CD4-positive, alpha-beta T cell (primary cell): ENCODE data around the gene ZNF367. TPM values are rescaled to one million over a fixed set of nuclear protein-coding genes. Genes with fewer than 3 reads are reported as not detected.

ENCODE experiments used
- ATAC-seq: fragments of 200-7000 bp; cut with Tn5 transposase; one replicate; pipeline ENCODE4 v1.10.0; 2022; ENCODE audit warnings: mild to moderate bottlenecking; ENCODE audit not compliant: poor library complexity
- CTCF ChIA-PET: fragments of 350-600 bp; sonication (Branson Sonifier 250); formaldehyde crosslinking; loops from one replicate; lab custom pipeline; 2021; ENCODE audit warnings: antibody characterized with exemption, inconsistent platforms; lab: Charles Lee
- POLR2A ChIA-PET: fragments of 350-600 bp; sonication (Branson Sonifier 250); formaldehyde crosslinking; loops from one replicate; lab custom pipeline; 2021; ENCODE audit warnings: antibody characterized with exemption, inconsistent platforms; lab: Charles Lee
- DNase-seq, 14 experiments: peaks; one replicate each; pipeline ENCODE4 v3.0.0-alpha.2; 2013 to 2020; ENCODE audit warnings: mixed read lengths in 2 of 14
- H3K27ac ChIP-seq, 2 donors: one replicate each; pipeline versions ENCODE4 v1.5.1 to v1.7.0; 2013; ENCODE audit warnings: low read length in 2 of 2, low read depth in 1 of 2, mild to moderate bottlenecking in 1 of 2
- H3K27me3 ChIP-seq, 2 experiments: 1 replicate in 1 of 2; 2 replicates in 1 of 2; pipeline versions ENCODE4 v1.6.1 to v1.7.0; 2013; ENCODE audit warnings: low read length in 2 of 2, control low read depth in 1 of 2, mild to moderate bottlenecking in 1 of 2, moderate library complexity in 1 of 2; ENCODE audit not compliant: insufficient read depth in 2 of 2, control insufficient read depth in 1 of 2
- H3K36me3 ChIP-seq: one replicate; pipeline ENCODE4 v1.6.1; 2013; ENCODE audit warnings: low read length, control low read depth; ENCODE audit not compliant: insufficient read depth
- H3K4me1 ChIP-seq: one replicate; pipeline ENCODE4 v1.6.1; 2013; ENCODE audit warnings: low read length, control low read depth; ENCODE audit not compliant: insufficient read depth
- H3K4me3 ChIP-seq: one replicate; pipeline ENCODE4 v1.5.1; 2013; ENCODE audit warnings: mild to moderate bottlenecking, low read length, moderate library complexity
- H3K9me3 ChIP-seq, 2 experiments: 1 replicate in 1 of 2; 2 replicates in 1 of 2; pipeline versions ENCODE4 v1.6.1 to v1.7.0; 2013; ENCODE audit warnings: low read length in 2 of 2, mild to moderate bottlenecking in 2 of 2, control low read depth in 1 of 2, moderate library complexity in 1 of 2; ENCODE audit not compliant: control insufficient read depth in 1 of 2, insufficient read depth in 1 of 2
- H3K27ac Mint-ChIP-seq: one replicate; pipeline ENCODE4 v1.8.0; 2020; ENCODE audit warnings: mixed read lengths
- H3K27me3 Mint-ChIP-seq: one replicate; pipeline ENCODE4 v1.8.0; 2021; ENCODE audit warnings: mixed read lengths
- H3K36me3 Mint-ChIP-seq: one replicate; pipeline ENCODE4 v1.8.0; 2021; ENCODE audit warnings: low read depth, mixed read lengths
- H3K4me1 Mint-ChIP-seq: one replicate; pipeline ENCODE4 v1.8.0; 2021; ENCODE audit warnings: low read depth, mixed read lengths
- H3K4me3 Mint-ChIP-seq: one replicate; pipeline ENCODE4 v1.8.0; 2020; ENCODE audit warnings: mild to moderate bottlenecking, mixed read lengths
- H3K9me3 Mint-ChIP-seq: one replicate; pipeline ENCODE4 v1.8.0; 2020; ENCODE audit warnings: mixed read lengths
- intact Hi-C, 2 experiments: fragments of 100-400 bp; cut with DNase I in 1 of 2; cut with micrococcal nuclease in 1 of 2; formaldehyde crosslinking; loops; one replicate each; pipeline versions ENCODE4 v1.15.1 to v1.9.0; 2023 to 2025; cut with DNase I, micrococcal nuclease
- total RNA-seq, 174 experiments: library from RNA in 2 of 174; stranded (reverse) in 2 of 174; gene quantifications; one replicate each; pipeline ENCODE4 v1.2.3 and lab custom pipeline; 2021 to 2026
- TF ChIP-seq, protein P1 (sequence below): fragments of 200-600 bp; IDR thresholded peaks from one replicate; pipeline ENCODE4 v1.8.0; 2022; ENCODE audit warnings: antibody characterized with exemption, mild to moderate bottlenecking

The ZNF367 gene
- total RNA-seq, 2 experiments from 2014 or later, result 6.5 to 6.7 TPM

DNA sequence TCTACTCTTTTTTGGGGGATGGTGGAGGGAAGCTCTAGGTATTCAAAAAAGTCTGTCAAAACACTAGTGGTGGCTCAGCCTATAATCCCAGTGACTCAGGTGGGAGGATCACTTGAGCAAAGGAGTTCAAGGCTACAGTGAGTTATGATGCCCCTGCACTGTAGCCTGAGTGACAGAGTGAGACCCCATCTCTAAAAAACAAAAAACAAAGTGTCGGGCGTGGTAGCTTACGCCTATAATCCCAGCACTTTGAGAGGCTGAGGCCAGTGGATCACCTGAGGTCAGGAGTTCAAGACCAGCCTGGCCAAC, 18.9 kb downstream of the ZNF367 start:
- peak overlapping the region; percentile 74 for H3K4me3 Mint-ChIP-seq
- no peaks in the 10 kb centered on the region for H3K27me3 Mint-ChIP-seq
- peak overlapping the region; percentile 92 for H3K27ac Mint-ChIP-seq
- peaks cover 6% of the 10 kb centered on the region for H3K9me3 Mint-ChIP-seq
- H3K4me1 Mint-ChIP-seq, result peaks cover 25% of the 10 kb centered on the region
- DNase-seq (no peak), ATAC-seq (peak; percentile 49)
- peak overlapping the region; percentile 48 to 79 for H3K27ac ChIP-seq
- H3K36me3 ChIP-seq, result no peaks in the 10 kb centered on the region
- POLR2A ChIA-PET, result interaction anchor here (0.9 to 3.8 kb wide), 11 partner anchors 10 to 167 kb away, joined by 3 to 21 read pairs (median 8); partner anchors contain the start of genes HABP4, SLC35D2 and ZNF367
- peaks cover 23% of the 10 kb centered on the region for H3K4me1 ChIP-seq
- peaks cover 0 to 3% of the 10 kb centered on the region in 2 experiments for H3K9me3 ChIP-seq
- intact Hi-C loops, result no loop called here
- TF ChIP-seq, protein P1, sequence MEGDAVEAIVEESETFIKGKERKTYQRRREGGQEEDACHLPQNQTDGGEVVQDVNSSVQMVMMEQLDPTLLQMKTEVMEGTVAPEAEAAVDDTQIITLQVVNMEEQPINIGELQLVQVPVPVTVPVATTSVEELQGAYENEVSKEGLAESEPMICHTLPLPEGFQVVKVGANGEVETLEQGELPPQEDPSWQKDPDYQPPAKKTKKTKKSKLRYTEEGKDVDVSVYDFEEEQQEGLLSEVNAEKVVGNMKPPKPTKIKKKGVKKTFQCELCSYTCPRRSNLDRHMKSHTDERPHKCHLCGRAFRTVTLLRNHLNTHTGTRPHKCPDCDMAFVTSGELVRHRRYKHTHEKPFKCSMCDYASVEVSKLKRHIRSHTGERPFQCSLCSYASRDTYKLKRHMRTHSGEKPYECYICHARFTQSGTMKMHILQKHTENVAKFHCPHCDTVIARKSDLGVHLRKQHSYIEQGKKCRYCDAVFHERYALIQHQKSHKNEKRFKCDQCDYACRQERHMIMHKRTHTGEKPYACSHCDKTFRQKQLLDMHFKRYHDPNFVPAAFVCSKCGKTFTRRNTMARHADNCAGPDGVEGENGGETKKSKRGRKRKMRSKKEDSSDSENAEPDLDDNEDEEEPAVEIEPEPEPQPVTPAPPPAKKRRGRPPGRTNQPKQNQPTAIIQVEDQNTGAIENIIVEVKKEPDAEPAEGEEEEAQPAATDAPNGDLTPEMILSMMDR, result no peak
- peaks cover 7% of the 10 kb centered on the region for H3K36me3 Mint-ChIP-seq
- CTCF ChIA-PET, result interaction anchor here (1.5 to 1.7 kb wide), 2 partner anchors 10 to 17 kb away, joined by 3 to 5 read pairs; no protein-coding TSS in a partner anchor
- no peak overlapping the region for H3K4me3 ChIP-seq
- H3K27me3 ChIP-seq, result no peaks in the 10 kb centered on the region

DNA sequence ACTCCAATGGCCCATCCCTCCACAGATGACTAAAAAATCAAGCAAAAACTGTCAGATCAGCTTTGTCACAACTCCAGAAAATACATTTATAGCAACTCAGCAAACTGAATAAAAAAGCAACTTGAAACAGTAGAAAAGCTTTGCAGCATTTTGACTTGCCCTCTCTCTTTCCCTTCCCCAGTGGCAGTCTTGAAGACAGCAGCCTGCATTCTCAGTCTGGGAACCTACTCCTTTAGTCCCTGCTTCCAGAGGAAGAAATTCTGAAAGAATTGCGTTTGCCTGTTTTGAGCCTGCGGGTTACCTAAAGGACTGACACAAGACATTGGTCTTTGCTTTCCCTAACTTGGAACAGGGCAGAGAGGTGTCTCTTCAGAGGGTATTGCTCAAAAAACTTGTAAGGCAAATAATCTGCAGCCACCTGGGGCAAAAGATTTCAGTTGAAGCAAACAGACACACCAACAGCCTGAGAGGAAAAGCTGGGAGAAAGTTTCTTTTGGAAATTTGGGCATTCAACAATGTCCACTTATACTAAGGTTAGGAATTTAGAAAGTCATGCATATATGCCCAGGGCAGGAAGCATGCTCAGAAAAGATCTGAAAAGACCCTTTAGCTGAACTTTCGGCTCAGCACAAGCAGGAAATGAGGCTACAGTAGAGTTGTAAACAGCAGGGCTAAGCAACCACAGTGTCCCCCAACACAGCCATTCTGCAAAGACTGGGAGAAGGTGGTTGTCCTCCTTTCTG, 19.4 kb downstream of the ZNF367 start:
- Histone ChIP-seq H3K4me1 (peaks cover 23% of the 10 kb centered on the region), H3K27me3 (no peaks in the 10 kb centered on the region), H3K9me3 (peaks cover 0 to 3% of the 10 kb centered on the region in 2 experiments), H3K4me3 (no peak overlapping the region), H3K36me3 (no peaks in the 10 kb centered on the region), H3K27ac (peak overlapping the region; percentile 48 to 79)
- peak in 5 of 14 experiments; percentile 17 to 67 (median 38) for DNase-seq
- ATAC-seq, result peak; percentile 79
- ChIA-PET CTCF (interaction anchor here (1.5 to 1.7 kb wide), 2 partner anchors 10 to 18 kb away, joined by 3 to 5 read pairs; no protein-coding TSS in a partner anchor), POLR2A (interaction anchor here (0.9 to 3.8 kb wide), 13 partner anchors 11 to 168 kb away, joined by 3 to 21 read pairs (median 7); partner anchors contain the start of genes HABP4, SLC35D2 and ZNF367)
- Mint-ChIP-seq H3K4me3 (peak overlapping the region; percentile 74), H3K4me1 (peaks cover 25% of the 10 kb centered on the region), H3K36me3 (peaks cover 7% of the 10 kb centered on the region), H3K9me3 (peaks cover 6% of the 10 kb centered on the region), H3K27ac (peak overlapping the region; percentile 92), H3K27me3 (no peaks in the 10 kb centered on the region)
- TF ChIP-seq, protein P1, result no peak
- intact Hi-C loops, result no loop called here

DNA sequence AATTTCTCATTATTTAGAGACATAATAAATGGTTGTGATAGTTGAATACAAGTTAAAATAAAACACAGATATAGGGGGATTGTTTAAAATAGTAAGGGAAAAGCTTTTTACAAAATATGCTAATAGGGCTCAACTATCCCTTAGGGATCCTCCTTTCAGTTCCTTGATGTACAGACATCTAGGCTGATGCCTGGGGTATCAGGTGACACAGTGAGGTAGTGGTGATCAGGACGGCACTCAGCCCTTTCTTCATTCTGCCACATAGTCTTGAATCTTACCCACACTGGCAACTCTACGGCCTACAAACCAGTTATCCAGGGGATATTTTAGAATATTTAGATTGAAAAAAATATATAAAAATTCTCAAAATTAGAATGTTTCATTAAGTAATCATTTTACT, 22.2 kb downstream of the ZNF367 start:
- H3K27me3 ChIP-seq, result no peaks in the 10 kb centered on the region
- no peak overlapping the region for H3K27ac Mint-ChIP-seq
- no peak overlapping the region for H3K4me3 Mint-ChIP-seq
- H3K4me3 ChIP-seq, result no peak overlapping the region
- H3K4me1 Mint-ChIP-seq, result peaks cover 25% of the 10 kb centered on the region
- peaks cover 0 to 3% of the 10 kb centered on the region in 2 experiments for H3K9me3 ChIP-seq
- ChIA-PET POLR2A (no interaction called here), CTCF (no interaction called here)
- peaks cover 5% of the 10 kb centered on the region for H3K36me3 ChIP-seq
- DNase-seq (no peak), ATAC-seq (no peak)
- H3K27ac ChIP-seq, result no peak overlapping the region
- H3K9me3 Mint-ChIP-seq, result peaks cover 6% of the 10 kb centered on the region
- peaks cover 23% of the 10 kb centered on the region for H3K36me3 Mint-ChIP-seq
- intact Hi-C loops, result no loop called here
- H3K4me1 ChIP-seq, result peaks cover 27% of the 10 kb centered on the region
- no peaks in the 10 kb centered on the region for H3K27me3 Mint-ChIP-seq
- TF ChIP-seq, protein P1, result no peak
